B cell (primary cell): ENCODE results near the gene KLHL1.

Experiments used
- CTCF ChIP-seq: fragments of 200-600 bp; IDR thresholded peaks from one replicate; pipeline ENCODE4 v1.8.0; 2022; ENCODE audit warnings: antibody characterized with exemption, mild to moderate bottlenecking
- EZH2 ChIP-seq: IDR thresholded peaks from 2 replicates; pipeline ENCODE4 v1.6.1; 2012; ENCODE audit warnings: borderline replicate concordance, low read depth, mild to moderate bottlenecking, moderate library complexity, low read length; ENCODE audit not compliant: insufficient read depth, poor library complexity, severe bottlenecking

- no peak for TF ChIP-seq CTCF
- no peak for TF ChIP-seq EZH2
Measured at GRCh38 chr13:69856331-69856730, 251.9 kb downstream of the KLHL1 start.
